Karpas-422 (cell line): Measurements from ENCODE around the gene FAR1. TPM values are rescaled to one million over a fixed set of nuclear protein-coding genes. Genes with fewer than 3 reads are reported as not detected.
"Not testable (repeated sequence)": the region's sequence is repeated elsewhere in the genome, so short reads cannot be mapped to it uniquely, and the experiment has no call there.

Experiments used
- DNase-seq: peaks from one replicate; pipeline ENCODE4 v3.0.0-alpha.2; 2015
- H2AFZ ChIP-seq: fragments of 200-600 bp; sonication (generic); 2 replicates; pipeline ENCODE4 v1.6.1; 2014; ENCODE audit warnings: antibody characterized with exemption, low read length, mixed read lengths
- H3K27ac ChIP-seq: fragments of 200-600 bp; sonication (generic); 2 replicates; pipeline ENCODE4 v1.5.1; 2014; ENCODE audit warnings: mild to moderate bottlenecking, low read length, moderate library complexity
- H3K27me3 ChIP-seq: fragments of 200-600 bp; sonication (generic); 2 replicates; pipeline ENCODE4 v1.6.1; 2014; ENCODE audit warnings: low read length, mixed read lengths
- H3K36me3 ChIP-seq: fragments of 200-600 bp; sonication (generic); 2 replicates; pipeline ENCODE4 v1.6.1; 2014; ENCODE audit warnings: low read length, mixed read lengths; ENCODE audit not compliant: insufficient read depth
- H3K4me1 ChIP-seq: fragments of 200-600 bp; sonication (generic); 2 replicates; pipeline ENCODE4 v1.6.1; 2014; ENCODE audit warnings: mild to moderate bottlenecking, low read length, mixed read lengths
- H3K4me2 ChIP-seq: fragments of 200-600 bp; sonication (generic); 2 replicates; pipeline ENCODE4 v1.6.1; 2014; ENCODE audit warnings: low read length, low read depth, mild to moderate bottlenecking; ENCODE audit not compliant: poor library complexity, severe bottlenecking
- H3K4me3 ChIP-seq: fragments of 200-600 bp; sonication (generic); 2 replicates; pipeline ENCODE4 v1.5.1; 2014; ENCODE audit warnings: mild to moderate bottlenecking, antibody characterized with exemption, low read length, mixed read lengths
- H3K79me2 ChIP-seq: fragments of 200-600 bp; sonication (generic); 2 replicates; pipeline ENCODE4 v1.6.1; 2014; ENCODE audit warnings: mild to moderate bottlenecking, low read length, mixed read lengths
- H3K9ac ChIP-seq: fragments of 200-600 bp; sonication (generic); 2 replicates; pipeline ENCODE4 v1.6.0; 2014; ENCODE audit warnings: low read length
- H3K9me2 ChIP-seq: fragments of 200-600 bp; sonication (generic), shearing (Covaris generic); replicated peaks from 2 replicates; pipeline ENCODE4 v1.6.0; 2014; ENCODE audit warnings: mild to moderate bottlenecking, low read length, moderate library complexity; ENCODE audit not compliant: insufficient read depth
- H3K9me3 ChIP-seq: fragments of 300-700, 200-600 bp; sonication (generic); 2 replicates; pipeline ENCODE4 v1.6.1; 2014; ENCODE audit warnings: low read length, mixed read lengths
- H4K20me1 ChIP-seq: fragments of 200-600 bp; sonication (generic); 2 replicates; pipeline ENCODE4 v1.6.1; 2014; ENCODE audit warnings: mild to moderate bottlenecking, antibody characterized with exemption, low read length, low read depth; ENCODE audit not compliant: insufficient read depth
- total RNA-seq: library from RNA; depleted of rRNA; stranded (reverse); fragments of >200 nt; shearing (Covaris generic); gene quantifications from 2 replicates; pipeline ENCODE4 v1.2.3, GENCODE V29; 2014; ENCODE audit warnings: low replicate concordance

Gene FAR1
- total RNA-seq, 1 experiment from 2014 or later, result 98.1 TPM

DNA sequence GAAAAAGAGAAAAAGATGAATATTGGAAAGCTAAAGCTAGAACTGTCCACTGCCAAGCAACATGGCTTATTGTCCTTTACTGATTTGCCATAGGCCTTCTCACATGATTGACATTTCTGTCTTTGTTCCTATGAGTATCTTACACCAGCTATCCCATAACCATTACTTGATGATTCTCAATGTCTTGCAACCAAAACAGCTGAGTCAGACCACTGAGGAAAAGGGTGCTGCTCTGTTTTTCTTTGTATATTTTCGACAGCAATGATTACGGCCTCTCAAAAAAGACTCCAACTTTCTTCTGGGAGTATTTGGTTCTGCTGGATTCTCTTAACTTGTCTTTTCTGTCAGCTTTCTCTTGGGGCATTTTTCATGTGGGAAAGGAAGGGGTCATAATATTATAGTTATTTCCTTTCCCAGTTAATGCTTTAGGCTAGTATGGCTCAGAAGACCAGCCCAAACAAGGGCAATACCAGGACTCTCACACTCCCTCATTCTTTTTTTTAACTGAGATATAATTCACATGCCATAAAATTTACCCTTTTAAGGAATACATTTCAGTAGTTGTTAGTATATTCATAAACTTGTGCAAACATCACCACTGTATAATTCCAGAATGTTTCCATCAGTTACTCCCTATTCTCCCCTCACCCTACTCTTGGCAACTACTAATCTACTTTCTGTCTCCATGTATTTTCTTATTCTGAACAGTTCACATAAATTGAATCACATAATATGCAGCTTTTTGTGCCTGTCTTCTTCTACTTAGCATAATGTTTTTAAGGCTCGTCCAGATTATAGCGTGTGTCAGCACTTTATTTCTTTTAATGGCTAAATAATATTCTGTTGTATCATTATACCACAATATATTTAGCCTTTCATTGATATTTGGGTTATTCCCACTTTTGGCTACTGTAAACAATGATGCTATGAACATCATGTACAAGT is 31.1 kb upstream of the FAR1 start:
- H3K79me2 ChIP-seq, result no peaks in the 10 kb centered on the region
- no peaks in the 10 kb centered on the region for H3K9me3 ChIP-seq
- no peak overlapping the region for H3K9ac ChIP-seq
- no peaks in the 10 kb centered on the region for H3K9me2 ChIP-seq
- H2AFZ ChIP-seq, result no peak overlapping the region
- no peak overlapping the region for H3K4me2 ChIP-seq
- H3K4me1 ChIP-seq, result no peaks in the 10 kb centered on the region
- H3K36me3 ChIP-seq, result no peaks in the 10 kb centered on the region
- no peak for DNase-seq
- H3K27me3 ChIP-seq, result no peaks in the 10 kb centered on the region
- H4K20me1 ChIP-seq, result no peaks in the 10 kb centered on the region
- H3K27ac ChIP-seq, result no peak overlapping the region
- no peak overlapping the region for H3K4me3 ChIP-seq

DNA sequence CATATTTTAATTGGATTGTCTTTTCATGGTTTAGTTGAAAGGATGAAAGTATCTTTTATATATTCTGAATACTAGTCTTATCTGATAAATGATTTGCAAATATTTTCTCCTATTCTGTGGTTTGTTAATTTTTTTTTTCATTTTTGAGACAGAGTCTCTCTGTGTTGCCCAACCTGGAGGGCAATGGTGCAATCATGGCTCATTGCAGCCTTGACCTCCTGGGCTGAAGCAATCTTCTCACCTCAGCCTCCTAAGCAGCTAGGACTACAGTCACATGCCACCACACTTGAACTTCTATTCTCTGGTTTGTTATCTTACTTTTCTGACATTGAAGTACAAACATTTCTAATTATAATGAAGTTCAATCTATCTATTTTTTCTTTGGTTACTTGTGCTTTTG is 30.0 kb upstream of the FAR1 start:
- no peak for DNase-seq
- no peak overlapping the region for H3K4me2 ChIP-seq
- H3K27me3 ChIP-seq, result no peaks in the 10 kb centered on the region
- no peak overlapping the region for H3K9ac ChIP-seq
- H3K27ac ChIP-seq, result no peak overlapping the region
- no peaks in the 10 kb centered on the region for H3K4me1 ChIP-seq
- no peaks in the 10 kb centered on the region for H3K9me3 ChIP-seq
- no peak overlapping the region for H2AFZ ChIP-seq
- no peaks in the 10 kb centered on the region for H4K20me1 ChIP-seq
- no peaks in the 10 kb centered on the region for H3K79me2 ChIP-seq
- no peak overlapping the region for H3K4me3 ChIP-seq
- no peaks in the 10 kb centered on the region for H3K9me2 ChIP-seq
- H3K36me3 ChIP-seq, result no peaks in the 10 kb centered on the region

DNA sequence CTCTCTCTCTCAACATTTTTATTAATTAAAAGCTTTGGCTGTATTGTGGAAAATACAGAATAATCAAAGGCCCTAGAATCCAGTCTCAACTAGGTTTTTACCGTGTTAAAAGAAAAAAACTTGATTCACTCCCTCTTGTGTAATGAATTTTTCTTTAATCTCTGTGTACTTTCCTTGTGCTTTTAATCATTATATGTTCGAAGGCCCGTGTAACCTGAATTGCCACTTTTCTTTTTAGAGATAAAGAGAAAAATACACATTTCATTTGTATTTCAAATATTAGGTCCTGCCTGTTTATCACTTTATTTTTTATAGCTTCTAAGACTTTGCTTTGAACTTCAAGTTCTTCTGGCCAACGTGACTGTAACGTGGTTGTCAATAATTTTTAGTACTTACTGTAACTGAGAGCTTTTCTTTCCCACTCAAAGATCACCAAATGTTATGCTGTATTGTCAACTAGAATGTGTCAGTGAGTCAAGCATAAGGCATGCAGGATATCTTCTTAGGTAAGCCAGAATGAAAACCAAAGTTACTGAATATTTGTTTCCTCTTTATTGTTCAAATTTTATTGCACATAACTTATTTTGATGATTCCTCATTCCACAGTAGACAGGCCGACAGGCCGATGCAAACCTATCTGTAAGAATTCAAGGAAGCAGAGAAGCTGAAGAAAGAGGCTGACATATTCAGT is 23.3 kb upstream of the FAR1 start:
- Histone ChIP-seq H3K9me2 (no peaks in the 10 kb centered on the region), H3K36me3 (no peaks in the 10 kb centered on the region), H3K79me2 (no peaks in the 10 kb centered on the region), H4K20me1 (no peaks in the 10 kb centered on the region), H3K4me2 (no peak overlapping the region), H3K9ac (no peak overlapping the region), H3K9me3 (no peaks in the 10 kb centered on the region), H3K27ac (no peak overlapping the region), H3K27me3 (no peaks in the 10 kb centered on the region), H3K4me3 (no peak overlapping the region), H3K4me1 (no peaks in the 10 kb centered on the region), H2AFZ (no peak overlapping the region)
- DNase-seq, result no peak

DNA sequence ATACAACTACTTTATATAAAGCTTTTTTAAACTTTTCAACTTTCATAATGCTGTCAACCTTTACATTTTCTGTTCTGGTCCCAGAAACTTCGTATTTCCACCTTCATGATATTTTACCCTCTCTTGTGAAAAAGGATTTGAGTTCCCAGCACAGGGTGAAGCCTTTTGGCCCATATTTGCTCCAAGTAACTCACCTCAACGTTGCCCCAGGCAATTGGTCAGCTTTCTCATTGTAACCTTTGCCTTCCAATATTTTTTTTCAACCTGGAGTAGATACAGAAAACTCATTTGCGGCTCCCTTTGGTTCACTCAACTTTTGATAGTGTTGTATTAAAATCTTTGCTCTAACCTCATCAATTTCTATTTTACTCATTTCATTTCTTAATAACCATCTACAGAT is 21.1 kb upstream of the FAR1 start:
- Histone ChIP-seq H3K27ac (no peak overlapping the region), H3K4me2 (no peak overlapping the region), H3K9ac (no peak overlapping the region), H4K20me1 (no peaks in the 10 kb centered on the region), H3K36me3 (no peaks in the 10 kb centered on the region), H2AFZ (no peak overlapping the region), H3K9me2 (no peaks in the 10 kb centered on the region), H3K27me3 (no peaks in the 10 kb centered on the region), H3K4me1 (no peaks in the 10 kb centered on the region), H3K79me2 (no peaks in the 10 kb centered on the region), H3K4me3 (no peak overlapping the region), H3K9me3 (no peaks in the 10 kb centered on the region)
- DNase-seq, result no peak

DNA sequence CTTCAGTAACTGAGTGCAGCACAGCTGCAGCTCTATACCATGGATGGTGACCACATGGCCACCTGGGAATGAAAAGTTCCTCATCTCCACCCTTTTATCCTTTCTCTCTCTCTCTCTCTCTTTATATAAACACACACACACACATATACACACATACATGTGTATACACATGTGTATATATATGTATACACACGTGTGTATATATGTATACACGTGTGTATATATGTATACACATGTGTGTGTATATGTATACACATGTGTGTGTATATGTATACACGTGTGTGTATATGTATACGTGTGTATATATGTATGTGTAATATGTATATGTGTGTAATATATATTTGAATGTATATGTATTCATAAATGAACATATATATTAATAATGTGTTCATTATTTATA is 18.8 kb upstream of the FAR1 start:
- Histone ChIP-seq H4K20me1 (no peaks in the 10 kb centered on the region), H3K27ac (no peak overlapping the region), H3K9me3 (no peaks in the 10 kb centered on the region), H3K27me3 (no peaks in the 10 kb centered on the region), H3K79me2 (no peaks in the 10 kb centered on the region), H3K9me2 (no peaks in the 10 kb centered on the region), H3K4me3 (no peak overlapping the region), H3K9ac (no peak overlapping the region), H3K4me2 (no peak overlapping the region), H2AFZ (no peak overlapping the region), H3K4me1 (no peaks in the 10 kb centered on the region), H3K36me3 (no peaks in the 10 kb centered on the region)
- no peak for DNase-seq

DNA sequence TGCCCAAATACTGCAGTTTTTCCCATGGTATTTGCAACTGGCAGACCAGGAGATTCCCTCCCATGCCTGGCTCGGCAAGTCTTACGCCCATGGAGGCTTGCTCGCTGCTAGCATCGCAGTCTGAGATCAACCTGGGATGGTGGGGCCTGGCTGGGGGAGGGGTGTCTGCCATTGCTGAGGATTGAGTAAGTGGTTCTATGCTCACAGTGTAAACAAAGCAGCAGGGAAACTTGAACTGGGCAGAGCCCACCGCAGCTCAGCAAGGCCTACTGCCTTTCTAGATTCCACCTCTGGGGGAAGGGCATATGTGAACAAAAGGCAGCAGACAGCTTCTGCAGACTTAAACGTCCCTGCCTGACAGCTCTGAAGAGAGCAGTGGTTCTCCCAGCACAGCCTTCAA is 17.0 kb upstream of the FAR1 start:
- H3K9me3 ChIP-seq, H4K20me1 ChIP-seq, H3K4me1 ChIP-seq, H3K27ac ChIP-seq, DNase-seq, H3K36me3 ChIP-seq, H3K27me3 ChIP-seq, H3K9ac ChIP-seq, H3K4me2 ChIP-seq, H3K79me2 ChIP-seq, H2AFZ ChIP-seq, H3K9me2 ChIP-seq, H3K4me3 ChIP-seq: not testable (repeated sequence)

DNA sequence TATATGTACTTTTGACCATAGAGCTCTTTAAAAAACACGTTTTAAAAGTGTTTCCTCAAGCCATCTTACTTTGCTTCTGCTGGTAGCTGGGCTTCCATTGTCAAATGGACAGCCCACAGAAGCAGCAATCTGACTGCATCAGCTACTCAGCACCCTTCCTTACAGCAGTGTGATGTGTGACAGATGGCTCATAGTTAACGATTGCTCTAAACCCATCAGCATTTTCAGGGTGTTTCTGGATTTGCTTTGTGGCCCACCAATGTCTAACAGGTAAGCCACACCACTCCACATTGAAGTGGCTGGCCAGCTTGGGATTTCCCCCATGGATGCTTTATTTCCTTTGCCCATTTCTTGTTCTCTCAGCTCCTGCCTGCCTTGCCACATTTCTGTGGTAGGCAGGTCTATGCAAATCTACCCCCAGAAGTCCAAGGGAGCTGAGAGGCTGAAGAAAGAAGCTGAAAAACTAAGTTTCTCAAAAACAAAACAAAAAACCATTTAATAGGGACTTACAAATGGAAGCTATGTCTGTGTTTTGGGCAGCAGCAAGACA is 7.3 kb upstream of the FAR1 start:
- Histone ChIP-seq H3K9ac (no peak overlapping the region), H3K36me3 (no peaks in the 10 kb centered on the region), H3K79me2 (no peaks in the 10 kb centered on the region), H3K9me3 (peaks cover 3% of the 10 kb centered on the region; the same call in 1 of the 2 replicates), H3K4me3 (no peak overlapping the region), H2AFZ (no peak overlapping the region), H3K9me2 (no peaks in the 10 kb centered on the region), H3K27ac (no peak overlapping the region), H4K20me1 (no peaks in the 10 kb centered on the region), H3K4me2 (no peak overlapping the region), H3K4me1 (no peaks in the 10 kb centered on the region), H3K27me3 (no peaks in the 10 kb centered on the region)
- DNase-seq, result no peak

DNA sequence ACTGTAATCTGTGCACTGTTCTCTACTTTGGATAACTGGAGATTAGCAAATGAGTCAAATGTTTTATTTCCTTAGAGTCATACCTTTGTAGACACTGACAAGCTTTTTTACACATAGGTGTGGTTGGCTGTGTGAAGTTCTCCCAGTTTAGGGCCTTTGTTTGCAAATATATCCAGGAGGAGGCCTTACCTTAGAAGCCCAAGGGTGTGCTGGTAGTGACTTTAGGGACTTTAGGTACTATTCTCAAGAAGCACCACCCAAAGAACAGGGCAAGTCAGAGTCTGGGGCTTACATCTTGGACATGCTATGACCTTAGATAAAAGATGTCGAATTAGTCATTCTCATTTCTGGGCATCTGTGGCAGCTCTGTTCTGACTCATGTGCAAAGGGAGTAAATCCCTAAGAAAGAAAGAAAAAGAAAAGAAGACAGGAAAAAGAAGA is 4.8 kb upstream of the FAR1 start:
- Histone ChIP-seq H2AFZ (no peak overlapping the region), H3K4me2 (no peak overlapping the region)

More for the DNA sequence above, 4.8 kb upstream of the FAR1 start:
- Histone ChIP-seq H4K20me1 (no peaks in the 10 kb centered on the region), H3K9me2 (no peaks in the 10 kb centered on the region), H3K9me3 (peaks cover 3% of the 10 kb centered on the region; the same call in 1 of the 2 replicates), H3K27ac (no peak overlapping the region), H3K4me1 (peaks cover 14% of the 10 kb centered on the region), H3K4me3 (no peak overlapping the region), H3K79me2 (peaks cover 1% of the 10 kb centered on the region; the same call in 1 of the 2 replicates), H3K9ac (no peak overlapping the region), H3K27me3 (no peaks in the 10 kb centered on the region), H3K36me3 (no peaks in the 10 kb centered on the region)
- no peak for DNase-seq
